H9 (cell line): Measurements from ENCODE around the gene NAP1L5. TPM values are rescaled to one million over a fixed set of nuclear protein-coding genes. Genes with fewer than 3 reads are reported as not detected.
A peak's percentile ranks its signal among the peaks of the same experiment; 100 is the strongest.

ENCODE experiments used
- DNase-seq: peaks from one replicate; pipeline ENCODE4 v3.0.0-alpha.2; 2017
- H2AFZ ChIP-seq: one replicate; pipeline ENCODE4 v1.6.1; 2013; ENCODE audit warnings: mild to moderate bottlenecking, low read length, control low read depth, moderate library complexity
- H2AK5ac ChIP-seq: 2 replicates; pipeline ENCODE4 v1.6.1; 2013; ENCODE audit warnings: low read length, control low read depth, mixed read lengths; ENCODE audit not compliant: insufficient read length
- H2BK120ac ChIP-seq: one replicate; pipeline ENCODE4 v1.6.1; 2013; ENCODE audit warnings: low read depth, mild to moderate bottlenecking, low read length, control low read depth, inconsistent platforms; ENCODE audit not compliant: poor library complexity, severe bottlenecking
- H2BK12ac ChIP-seq: 2 replicates; pipeline ENCODE4 v1.6.1; 2013; ENCODE audit warnings: low read length, control low read depth, mixed read lengths, low read depth; ENCODE audit not compliant: insufficient read length
- H2BK15ac ChIP-seq: 2 replicates; pipeline ENCODE4 v1.6.1; 2013; ENCODE audit warnings: low read depth, low read length, control low read depth
- H2BK20ac ChIP-seq: one replicate; pipeline ENCODE4 v1.6.1; 2013; ENCODE audit warnings: low read depth, mild to moderate bottlenecking, low read length, control low read depth, inconsistent platforms; ENCODE audit not compliant: poor library complexity, severe bottlenecking
- H2BK5ac ChIP-seq: 2 replicates; pipeline ENCODE4 v1.6.1; 2013; ENCODE audit warnings: low read length, control low read depth, mixed read lengths; ENCODE audit not compliant: insufficient read length
- H3K14ac ChIP-seq: 2 replicates; pipeline ENCODE4 v1.6.1; 2013; ENCODE audit warnings: low read length, control low read depth; ENCODE audit not compliant: insufficient read depth
- H3K18ac ChIP-seq: 2 replicates; pipeline ENCODE4 v1.6.1; 2013; ENCODE audit warnings: low read depth, mild to moderate bottlenecking, mixed read lengths, low read length, control low read depth; ENCODE audit not compliant: insufficient read length
- H3K23ac ChIP-seq: 2 replicates; pipeline ENCODE4 v1.6.1; 2013; ENCODE audit warnings: low read length, control low read depth, mixed read lengths, low read depth; ENCODE audit not compliant: insufficient read length
- H3K23me2 ChIP-seq: 2 replicates; pipeline ENCODE4 v1.6.1; 2013; ENCODE audit warnings: low read depth, mild to moderate bottlenecking, mixed read lengths, low read length, control low read depth; ENCODE audit not compliant: insufficient read length, poor library complexity, severe bottlenecking
- H3K27ac ChIP-seq: 2 replicates; pipeline ENCODE4 v1.5.1; 2013; ENCODE audit warnings: low read length, control low read depth, mixed read lengths, low read depth; ENCODE audit not compliant: insufficient read length
- H3K27me3 ChIP-seq: 2 replicates; pipeline ENCODE4 v1.6.1; 2013; ENCODE audit warnings: low read length, control low read depth, inconsistent platforms; ENCODE audit not compliant: insufficient read depth
- H3K4ac ChIP-seq: 2 replicates; pipeline ENCODE4 v1.6.1; 2013; ENCODE audit warnings: low read depth, mild to moderate bottlenecking, control low read depth, inconsistent platforms, low read length, moderate library complexity
- H3K4me1 ChIP-seq: 2 replicates; pipeline ENCODE4 v1.6.1; 2013; ENCODE audit warnings: low read length, control low read depth, inconsistent platforms; ENCODE audit not compliant: insufficient read depth
- H3K4me2 ChIP-seq: 2 replicates; pipeline ENCODE4 v1.6.1; 2013; ENCODE audit warnings: low read length, control low read depth, mixed read lengths; ENCODE audit not compliant: insufficient read length, insufficient read depth
- H3K56ac ChIP-seq: 2 replicates; pipeline ENCODE4 v1.6.1; 2013; ENCODE audit warnings: low read depth, mild to moderate bottlenecking, mixed read lengths, low read length, control low read depth; ENCODE audit not compliant: insufficient read length
- H3K79me1 ChIP-seq: 2 replicates; pipeline ENCODE4 v1.6.1; 2013; ENCODE audit warnings: low read depth, mild to moderate bottlenecking, moderate library complexity, low read length, control low read depth, inconsistent platforms; ENCODE audit not compliant: insufficient read depth, poor library complexity, severe bottlenecking
- H3K79me2 ChIP-seq: 2 replicates; pipeline ENCODE4 v1.6.1; 2013; ENCODE audit warnings: low read length, control low read depth, inconsistent platforms; ENCODE audit not compliant: insufficient read depth
- H3K9ac ChIP-seq: 2 replicates; pipeline ENCODE4 v1.6.1; 2013; ENCODE audit warnings: low read length, control low read depth, mixed read lengths; ENCODE audit not compliant: insufficient read length; ENCODE audit errors: extremely low read depth
- H3K9me3 ChIP-seq: one replicate; pipeline ENCODE4 v1.6.1; 2013; ENCODE audit warnings: low read depth, low read length, inconsistent platforms; ENCODE audit not compliant: control insufficient read depth
- H3T11ph ChIP-seq: one replicate; pipeline ENCODE4 v1.6.1; 2013; ENCODE audit warnings: mild to moderate bottlenecking, low read length, control low read depth, inconsistent platforms
- H4K20me1 ChIP-seq: one replicate; pipeline ENCODE4 v1.6.1; 2013; ENCODE audit not compliant: control insufficient read depth, insufficient read length, insufficient read depth
- H4K5ac ChIP-seq: 2 replicates; pipeline ENCODE4 v1.6.1; 2013; ENCODE audit warnings: low read depth, mild to moderate bottlenecking, mixed read lengths, low read length, control low read depth; ENCODE audit not compliant: insufficient read length
- H4K8ac ChIP-seq: replicated peaks from 2 replicates; pipeline ENCODE4 v1.6.1; 2013; ENCODE audit warnings: low read length, control low read depth, mixed read lengths, low read depth; ENCODE audit not compliant: insufficient read length
- H4K91ac ChIP-seq: 2 replicates; pipeline ENCODE4 v1.6.1; 2013; ENCODE audit warnings: low read depth, mild to moderate bottlenecking, moderate library complexity, mixed read lengths, low read length, control low read depth; ENCODE audit not compliant: insufficient read length
- H3K27ac Mint-ChIP-seq, 3 experiments: 2 replicates in 2 of 3; 3 replicates in 1 of 3; pipeline ENCODE4 v1.8.0; 2020 to 2021; ENCODE audit warnings: mixed read lengths in 3 of 3, mild to moderate bottlenecking in 1 of 3, moderate library complexity in 1 of 3
- H3K27me3 Mint-ChIP-seq: 2 replicates; pipeline ENCODE4 v1.8.0; 2021; ENCODE audit warnings: low read depth, mild to moderate bottlenecking, moderate library complexity, mixed read lengths
- H3K36me3 Mint-ChIP-seq, 3 experiments: 2 replicates in 2 of 3; 3 replicates in 1 of 3; pipeline ENCODE4 v1.8.0; 2020 to 2021; ENCODE audit warnings: low read depth in 3 of 3, mixed read lengths in 3 of 3; ENCODE audit not compliant: insufficient read depth in 1 of 3
- H3K4me1 Mint-ChIP-seq, 2 experiments: 2 replicates each; pipeline ENCODE4 v1.8.0; 2020; ENCODE audit warnings: mixed read lengths in 2 of 2
- H3K4me3 Mint-ChIP-seq, 2 experiments: 2 replicates in 1 of 2; 3 replicates in 1 of 2; pipeline ENCODE4 v1.8.0; 2020 to 2021; ENCODE audit warnings: mild to moderate bottlenecking in 2 of 2, mixed read lengths in 2 of 2, moderate library complexity in 1 of 2
- H3K9me3 Mint-ChIP-seq, 2 experiments: 2 replicates in 1 of 2; 3 replicates in 1 of 2; pipeline ENCODE4 v1.8.0; 2020; ENCODE audit warnings: mild to moderate bottlenecking in 2 of 2, mixed read lengths in 2 of 2, moderate library complexity in 1 of 2
- whole genome bisulfite sequencing: extraction: QIAGEN DNeasy Blood & Tissue Kit; methylation state at CpG from one replicate; pipeline ENCODE4 v1.1.7; 2013; ENCODE audit warnings: missing lambda C conversion rate, low lambda C conversion rate, mixed read lengths; ENCODE audit not compliant: insufficient read length; ENCODE audit errors: extremely low coverage; 5-methylcytosine and 5-hydroxymethylcytosine counted together
- total RNA-seq: library from RNA; stranded (reverse); gene quantifications from 2 replicates; pipeline ENCODE4 v1.2.1, GENCODE V29; 2021
- TF ChIP-seq, protein P1 (sequence below): fragments of 200-600 bp; sonication (generic); conservative IDR thresholded peaks from 3 replicates; pipeline ENCODE4 v1.8.0; 2021; ENCODE audit warnings: antibody characterized with exemption, mild to moderate bottlenecking

Gene NAP1L5
- total RNA-seq, 1 experiment from 2014 or later = 2.2 TPM

DNA sequence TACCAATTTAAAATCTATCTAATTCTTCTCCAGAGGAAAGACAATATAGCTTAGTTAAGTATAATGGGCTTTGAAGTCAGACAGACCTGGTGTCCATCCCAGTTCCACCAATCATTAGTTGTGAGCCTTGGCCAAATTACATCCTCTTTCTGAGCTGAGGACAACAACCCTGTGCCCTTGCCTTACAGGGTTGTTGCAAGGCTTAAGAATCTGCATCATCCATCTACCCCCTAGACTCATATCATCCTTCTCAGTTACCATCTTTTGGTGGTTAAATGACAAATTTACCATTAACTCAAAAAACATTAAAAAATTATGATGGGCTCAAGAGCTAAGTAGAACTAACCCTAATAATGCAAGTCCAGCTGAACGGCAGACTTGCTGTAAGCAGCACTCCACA is 51.6 kb downstream of the NAP1L5 start:
- Histone ChIP-seq H3K4me2 (no peak overlapping the region), H2BK20ac (no peak overlapping the region), H2AFZ (no peak overlapping the region), H4K5ac (no peak overlapping the region), H4K91ac (no peak overlapping the region), H3K27me3 (no peaks in the 10 kb centered on the region), H2BK5ac (no peak overlapping the region), H3K79me2 (no peaks in the 10 kb centered on the region), H3K27ac (peak overlapping the region; percentile 63), H4K20me1 (no peaks in the 10 kb centered on the region), H3K23ac (no peak overlapping the region), H3K18ac (peak overlapping the region; percentile 58), H3T11ph (peak overlapping the region; percentile 17), H3K9me3 (no peaks in the 10 kb centered on the region), H3K4me1 (peaks cover 12% of the 10 kb centered on the region), H3K4ac (no peak overlapping the region; the same call in 1 of the 2 replicates), H4K8ac (no peak overlapping the region), H2AK5ac (peak overlapping the region; percentile 33), H2BK120ac (no peak overlapping the region), H2BK12ac (no peak overlapping the region), H3K9ac (no peak overlapping the region), H3K14ac (no peak overlapping the region), H3K56ac (no peak overlapping the region), H3K23me2 (no peaks in the 10 kb centered on the region), H2BK15ac (no peak overlapping the region), H3K79me1 (no peaks in the 10 kb centered on the region)
- Mint-ChIP-seq H3K27me3 (no peaks in the 10 kb centered on the region), H3K4me1 (peaks cover 38 to 47% of the 10 kb centered on the region in 2 experiments), H3K9me3 (peaks cover 0 to 8% of the 10 kb centered on the region in 2 experiments; a peak in 3 of 5 replicates), H3K4me3 (no peak overlapping the region), H3K27ac (peak overlapping the region; percentile 25 to 90 (median 86); a peak in 4 of 7 replicates), H3K36me3 (peaks cover 0 to 9% (median 5%) of the 10 kb centered on the region in 3 experiments; a peak in 4 of 7 replicates)
- TF ChIP-seq, protein P1, sequence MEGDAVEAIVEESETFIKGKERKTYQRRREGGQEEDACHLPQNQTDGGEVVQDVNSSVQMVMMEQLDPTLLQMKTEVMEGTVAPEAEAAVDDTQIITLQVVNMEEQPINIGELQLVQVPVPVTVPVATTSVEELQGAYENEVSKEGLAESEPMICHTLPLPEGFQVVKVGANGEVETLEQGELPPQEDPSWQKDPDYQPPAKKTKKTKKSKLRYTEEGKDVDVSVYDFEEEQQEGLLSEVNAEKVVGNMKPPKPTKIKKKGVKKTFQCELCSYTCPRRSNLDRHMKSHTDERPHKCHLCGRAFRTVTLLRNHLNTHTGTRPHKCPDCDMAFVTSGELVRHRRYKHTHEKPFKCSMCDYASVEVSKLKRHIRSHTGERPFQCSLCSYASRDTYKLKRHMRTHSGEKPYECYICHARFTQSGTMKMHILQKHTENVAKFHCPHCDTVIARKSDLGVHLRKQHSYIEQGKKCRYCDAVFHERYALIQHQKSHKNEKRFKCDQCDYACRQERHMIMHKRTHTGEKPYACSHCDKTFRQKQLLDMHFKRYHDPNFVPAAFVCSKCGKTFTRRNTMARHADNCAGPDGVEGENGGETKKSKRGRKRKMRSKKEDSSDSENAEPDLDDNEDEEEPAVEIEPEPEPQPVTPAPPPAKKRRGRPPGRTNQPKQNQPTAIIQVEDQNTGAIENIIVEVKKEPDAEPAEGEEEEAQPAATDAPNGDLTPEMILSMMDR = no peak
- DNase-seq = no peak
- no CpG with 5 or more reads among the region's 1 CpG for WGBS

Other genes with a start within 250 kb of the NAP1L5 start
- gene HERC5, start 240.7 kb downstream of the NAP1L5 start, total RNA-seq = 17.2 and 18.5 TPM in 2 replicates
- 41.7 and 44.2 TPM in 2 replicates for gene PYURF, start 174.1 kb downstream of the NAP1L5 start, total RNA-seq
- gene HERC3, start 105.3 kb downstream of the NAP1L5 start, total RNA-seq = 2.9 and 3.1 TPM in 2 replicates